EH (cell line): ENCODE data around the gene IZUMO4.

Experiments
- DNase-seq: peaks from one replicate; pipeline ENCODE4 v3.0.0-alpha.2; 2015; ENCODE audit warnings: low read depth

Gene IZUMO4

GRCh38 chr19:2058570-2059421, 37.9 kb upstream of the IZUMO4 start:
- no peak for DNase-seq

GRCh38 chr19:2059422-2060201, 37.1 kb upstream of the IZUMO4 start:
- peak; percentile 92 for DNase-seq

GRCh38 chr19:2060884-2061494, 35.7 kb upstream of the IZUMO4 start:
- peak; percentile 79 for DNase-seq

GRCh38 chr19:2061495-2062388, 35.0 kb upstream of the IZUMO4 start:
- DNase-seq, result peak; percentile 98

- DNase-seq, result no peak
Measured at GRCh38 chr19:2062389-2062729, 34.4 kb upstream of the IZUMO4 start.

GRCh38 chr19:2062770-2063169, 33.9 kb upstream of the IZUMO4 start:
- DNase-seq, result no peak

GRCh38 chr19:2063824-2064223, 32.9 kb upstream of the IZUMO4 start:
- no peak for DNase-seq

- no peak for DNase-seq
Measured at GRCh38 chr19:2064395-2064787, 32.3 kb upstream of the IZUMO4 start.

- peak; percentile 41 for DNase-seq
Measured at GRCh38 chr19:2064788-2065524, 31.8 kb upstream of the IZUMO4 start.

- DNase-seq, result no peak
Measured at GRCh38 chr19:2070436-2070827, 26.3 kb upstream of the IZUMO4 start.

GRCh38 chr19:2070986-2071673, 25.6 kb upstream of the IZUMO4 start:
- DNase-seq, result no peak

- no peak for DNase-seq
Measured at GRCh38 chr19:2072757-2073551, 23.8 kb upstream of the IZUMO4 start.

- no peak for DNase-seq
Measured at GRCh38 chr19:2076526-2076944, 20.2 kb upstream of the IZUMO4 start.

- DNase-seq, result no peak
Measured at GRCh38 chr19:2077398-2077797, 19.3 kb upstream of the IZUMO4 start.

GRCh38 chr19:2077833-2078619, 18.7 kb upstream of the IZUMO4 start:
- DNase-seq, result no peak

GRCh38 chr19:2079076-2079864, 17.4 kb upstream of the IZUMO4 start:
- no peak for DNase-seq

GRCh38 chr19:2079865-2080301, 16.8 kb upstream of the IZUMO4 start:
- no peak for DNase-seq
